HS-5 (cell line): ENCODE data around the gene CHI3L1.
A peak's percentile ranks its signal among the peaks of the same experiment; 100 is the strongest.

ENCODE experiments used
- DNase-seq: peaks from one replicate; pipeline ENCODE4 v3.0.0-alpha.2; 2012; ENCODE audit warnings: low read depth

The CHI3L1 gene

DNA sequence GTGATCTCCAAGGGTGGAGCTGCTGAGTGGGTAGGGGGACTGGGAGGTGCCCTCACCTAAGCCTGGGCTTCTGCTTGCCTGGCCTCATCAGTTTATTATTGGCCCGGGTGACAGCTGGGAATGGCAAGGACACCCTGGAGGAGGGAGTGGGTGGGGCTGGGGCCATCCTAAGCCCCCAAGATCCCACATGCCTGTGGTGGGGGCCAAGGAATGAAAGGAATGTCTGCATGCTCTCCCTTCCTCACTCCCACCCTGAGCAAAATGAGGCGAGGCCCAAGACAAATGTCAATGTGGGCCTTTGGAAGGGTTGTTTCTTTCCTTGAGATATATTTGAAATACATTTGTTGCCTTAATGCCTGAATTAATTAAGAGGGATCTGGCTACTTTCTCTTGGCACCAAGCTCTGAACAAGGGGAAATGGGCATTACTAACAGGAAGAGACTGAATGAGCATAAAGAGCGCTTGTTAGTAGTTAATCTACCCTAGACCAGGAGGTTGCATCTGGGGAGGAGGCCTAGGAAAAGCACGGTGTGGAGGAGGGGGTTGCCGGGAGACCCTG, 19.7 kb upstream of the CHI3L1 start:
- DNase-seq, result no peak

DNA sequence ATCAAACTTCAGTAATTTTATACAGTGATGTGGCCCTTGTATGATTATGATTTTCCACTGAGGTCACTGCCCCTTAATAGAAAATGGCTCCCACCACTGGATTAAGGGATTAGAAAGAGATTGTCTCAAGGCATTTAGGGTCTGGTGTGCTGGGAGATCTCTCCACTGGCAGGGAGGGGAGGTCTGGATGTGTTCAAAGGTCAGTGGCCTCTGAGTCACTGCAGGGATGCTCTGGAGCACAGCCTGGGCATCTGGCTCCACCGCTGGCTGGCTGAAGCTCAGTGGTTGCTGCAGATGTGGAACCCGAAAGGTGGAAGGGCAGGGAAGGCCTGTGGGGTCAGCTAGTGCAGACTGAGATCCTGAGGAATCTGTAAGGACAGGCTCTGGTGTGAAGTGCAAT, 18.3 kb upstream of the CHI3L1 start:
- DNase-seq, result no peak

DNA sequence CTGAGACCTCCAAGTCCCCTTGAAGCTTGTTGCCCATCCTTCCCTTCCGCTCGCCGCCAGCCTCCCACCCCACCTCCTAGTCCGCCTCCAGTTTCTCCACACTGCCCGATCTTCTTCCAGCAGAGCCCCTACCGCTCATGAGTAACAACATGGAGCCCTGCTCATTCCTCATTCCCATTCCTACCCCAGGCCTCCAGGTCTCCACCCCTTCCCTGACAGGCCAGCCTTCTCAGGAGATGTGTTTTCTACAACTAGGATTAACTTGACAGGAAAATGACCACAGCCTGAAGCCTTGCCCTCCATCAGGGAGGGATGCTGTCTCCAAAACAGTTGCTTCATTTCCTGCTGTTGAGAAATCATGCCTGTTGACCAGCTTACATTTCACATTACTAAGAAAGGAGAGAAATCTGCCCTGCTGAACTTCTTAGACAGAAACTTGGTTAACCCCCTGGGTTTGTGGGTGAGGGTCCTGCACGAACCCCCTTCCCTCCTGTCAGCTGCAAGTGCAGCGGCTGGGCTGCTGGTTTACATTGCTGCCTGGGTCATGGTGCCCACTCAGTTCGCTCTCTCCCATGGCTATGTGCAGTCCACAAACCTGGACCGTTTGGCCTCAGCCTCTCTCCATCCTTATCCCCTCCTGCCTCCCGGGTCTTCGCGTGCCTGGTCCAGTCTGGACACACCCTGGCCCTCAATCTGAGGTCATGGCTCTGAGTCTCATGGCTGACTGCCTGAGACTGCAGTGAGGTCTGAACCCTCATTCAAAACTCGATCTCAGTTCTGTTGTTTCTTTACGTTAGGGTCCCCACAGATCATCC, 16.1 kb upstream of the CHI3L1 start:
- DNase-seq, result peak; percentile 34

DNA sequence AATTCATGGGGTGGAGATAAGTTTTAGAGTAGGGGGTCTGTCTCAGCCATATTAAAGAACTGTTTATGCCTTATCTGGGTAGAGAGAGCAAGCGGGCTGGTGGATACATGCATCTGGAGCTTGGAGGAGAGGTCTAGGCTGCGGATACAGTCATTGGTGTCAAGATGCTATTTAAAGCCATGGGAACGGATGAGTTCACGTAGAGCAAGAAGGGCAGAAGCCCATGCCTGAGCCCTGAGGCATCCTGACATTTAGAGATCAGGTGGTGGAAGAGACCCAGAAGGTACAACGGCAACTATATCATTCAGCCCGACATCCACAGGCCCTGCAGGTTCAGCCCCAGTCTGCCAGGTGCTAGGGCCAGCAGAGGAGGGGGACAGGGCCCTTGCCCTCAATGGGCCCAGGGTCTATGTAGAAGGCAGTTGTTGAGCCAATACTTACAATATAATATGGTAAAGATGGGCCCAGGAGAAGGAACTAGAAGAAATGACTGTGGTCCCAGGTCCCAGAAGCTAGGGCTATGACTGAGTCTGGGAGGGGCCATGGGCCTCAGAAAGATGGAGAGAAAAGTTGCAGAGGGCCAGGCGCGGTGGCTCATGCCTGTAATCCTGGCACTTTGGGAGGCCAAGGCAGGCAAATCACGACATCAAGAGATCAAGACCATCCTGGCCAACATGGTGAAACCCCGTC, 15.2 kb upstream of the CHI3L1 start:
- no peak for DNase-seq

DNA sequence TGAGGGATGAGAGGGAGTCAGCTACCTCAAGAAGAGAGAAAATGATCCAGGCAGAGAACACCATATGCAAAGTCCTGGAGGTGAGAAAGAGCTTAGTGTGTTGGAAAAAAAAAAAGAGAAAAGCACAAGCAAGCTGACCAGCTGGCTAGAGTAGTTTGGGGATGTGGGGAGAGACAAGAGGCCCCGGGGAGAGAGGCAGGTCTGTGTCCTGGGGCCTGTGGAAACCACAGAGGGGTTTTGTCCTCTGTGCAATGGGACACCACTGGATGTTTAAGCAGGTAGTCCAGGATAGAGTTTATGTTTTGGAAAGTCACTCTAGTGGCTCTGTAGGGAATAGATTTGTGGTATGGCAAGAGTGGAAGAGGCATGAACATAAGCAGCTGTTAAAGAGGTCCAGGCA, 14.4 kb upstream of the CHI3L1 start:
- no peak for DNase-seq

DNA sequence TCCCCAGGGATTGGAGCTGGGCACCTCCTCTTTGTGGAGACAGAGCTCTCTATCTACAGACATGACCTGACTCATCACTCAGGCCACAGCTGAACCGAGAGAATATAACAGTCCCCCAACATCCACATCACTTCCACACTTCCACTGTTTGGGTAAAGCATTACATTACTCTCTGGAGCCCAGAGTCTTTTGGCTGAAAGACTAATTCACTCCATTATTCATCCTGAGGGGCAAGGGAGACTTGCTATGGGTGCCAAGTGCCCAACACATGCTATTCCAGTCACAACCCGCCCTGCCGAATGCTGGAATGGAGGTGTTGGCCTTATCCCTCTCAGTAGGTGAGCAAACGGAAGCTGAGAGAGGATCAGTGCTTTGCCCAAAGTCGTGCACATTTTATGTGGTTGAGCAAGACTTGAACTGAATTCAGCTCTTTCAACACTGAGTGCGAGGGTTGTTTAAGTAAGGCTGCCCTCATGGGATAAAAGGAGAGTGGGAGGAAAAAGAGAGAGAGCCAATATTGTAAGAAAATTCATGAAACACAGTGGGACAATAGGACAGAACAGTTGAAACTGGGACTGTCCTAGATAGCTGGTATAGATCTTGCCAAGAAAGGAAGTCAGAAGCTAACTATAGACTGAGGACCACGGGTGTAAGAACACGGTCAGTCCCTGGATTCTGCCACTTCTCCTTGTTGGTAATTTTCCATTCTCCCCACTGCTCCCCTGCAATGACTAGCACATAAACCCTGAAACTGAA, 13.5 kb upstream of the CHI3L1 start:
- no peak for DNase-seq

DNA sequence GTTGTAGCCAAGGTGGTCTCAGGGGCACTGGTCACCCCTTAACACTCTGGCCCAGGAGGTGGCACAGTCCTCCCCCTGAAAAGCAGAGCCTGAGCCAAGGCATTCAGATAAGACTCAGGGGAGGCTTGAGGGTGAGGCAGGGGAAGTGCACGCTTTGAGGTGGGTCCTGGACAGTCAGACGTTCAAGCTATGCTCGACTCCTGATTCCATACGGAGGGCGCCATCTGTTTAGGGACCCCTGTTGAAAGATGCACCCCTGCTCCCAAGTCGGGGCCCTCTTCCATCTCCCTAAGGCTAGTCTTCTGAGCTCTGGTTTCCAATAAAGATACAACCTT, 12.9 kb upstream of the CHI3L1 start:
- no peak for DNase-seq

DNA sequence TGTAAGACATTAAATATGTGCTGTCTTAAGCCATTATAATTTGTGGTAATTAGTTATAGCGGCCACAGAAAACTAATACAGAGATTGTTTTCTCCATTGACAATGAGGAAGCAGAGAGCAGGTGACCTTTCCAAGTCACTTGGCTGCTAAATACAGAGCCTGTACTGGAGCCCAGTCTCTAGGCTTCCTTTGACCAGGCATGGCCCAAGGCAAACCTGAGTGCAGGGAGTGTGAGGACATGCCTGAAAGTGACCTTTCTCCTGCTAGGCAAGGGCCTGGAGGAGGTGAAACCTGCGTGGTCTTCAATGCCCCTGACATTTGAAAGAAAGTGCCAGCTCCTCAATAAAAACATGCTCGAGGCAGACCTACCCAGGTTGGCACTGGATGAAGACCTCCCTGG, 12.5 kb upstream of the CHI3L1 start:
- DNase-seq, result no peak

DNA sequence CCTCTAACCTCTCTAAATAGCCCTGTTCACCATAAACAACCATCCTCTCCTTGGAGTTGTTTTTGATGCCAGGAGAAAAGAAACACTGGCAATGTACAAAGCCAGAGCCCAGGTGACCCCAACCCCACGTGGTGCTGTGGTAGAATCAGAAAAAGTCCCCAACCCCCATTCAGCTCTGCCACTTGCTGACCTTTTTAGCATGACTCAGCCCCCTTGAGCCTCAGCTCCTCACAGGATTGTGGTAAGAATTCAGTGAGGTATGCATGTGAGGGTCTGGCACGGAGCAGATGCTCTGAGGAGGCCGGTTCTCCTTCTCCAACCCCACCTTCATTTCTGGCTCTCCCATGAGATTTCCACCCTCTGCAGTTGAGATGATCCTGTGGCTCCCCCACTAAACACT, 11.1 kb upstream of the CHI3L1 start:
- DNase-seq, result peak; percentile 49

DNA sequence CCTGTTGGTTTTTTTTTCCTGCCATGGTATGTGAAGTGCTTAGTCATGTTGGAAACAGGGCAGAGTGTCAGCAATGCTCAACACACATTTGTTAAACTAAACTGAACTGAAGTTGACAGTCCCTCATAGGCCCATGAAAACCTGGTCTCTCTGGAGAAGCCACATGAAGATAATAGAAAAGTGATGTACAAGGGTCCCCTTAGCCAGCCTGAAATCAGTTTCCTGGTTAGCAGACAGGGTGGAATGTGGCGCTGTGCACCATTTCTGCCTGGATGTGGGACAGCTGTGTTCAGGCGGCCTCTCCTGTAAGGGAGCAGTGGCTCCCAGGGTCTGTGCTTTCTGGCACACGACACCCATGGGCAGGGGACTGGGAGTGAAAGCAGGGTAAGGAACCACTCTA, 9.9 kb upstream of the CHI3L1 start:
- no peak for DNase-seq

DNA sequence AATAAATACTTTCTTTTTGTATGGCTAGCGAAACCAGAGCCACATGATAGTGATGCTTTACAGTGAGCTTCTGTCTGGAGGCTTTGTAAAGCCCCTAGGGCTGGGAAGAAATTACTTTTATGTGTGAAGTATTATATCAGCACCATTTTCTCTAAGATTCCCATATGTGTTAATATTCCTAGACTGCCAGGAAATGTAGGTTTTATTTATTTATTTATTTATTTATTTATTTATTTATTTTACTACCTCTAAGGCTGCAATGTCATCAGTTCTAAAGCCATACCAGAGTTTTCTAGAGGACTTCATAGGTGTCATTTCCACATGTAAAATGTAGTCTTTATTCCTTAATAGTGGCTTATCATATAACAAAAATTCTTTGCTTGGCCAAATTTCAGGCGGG, 4.4 kb upstream of the CHI3L1 start:
- no peak for DNase-seq

DNA sequence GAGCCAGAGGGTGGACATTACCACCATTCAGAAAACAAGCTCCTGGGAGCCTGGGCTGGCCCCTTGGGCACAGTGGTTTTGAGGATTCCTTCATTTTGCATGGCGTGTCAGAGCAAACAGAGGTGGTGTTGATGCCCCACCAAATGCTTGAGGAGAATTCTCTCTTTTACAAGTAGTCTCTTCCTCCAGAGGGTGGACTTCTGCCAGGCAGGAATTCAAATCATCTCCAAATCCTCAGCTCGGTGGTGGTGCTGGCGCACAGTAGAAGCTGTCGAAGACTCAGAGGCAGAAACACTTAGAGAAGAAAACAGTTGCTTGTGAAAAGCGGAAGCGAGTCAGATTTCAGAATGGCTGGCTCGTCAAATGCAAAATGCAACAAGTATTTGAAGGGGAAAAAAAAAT, 3.4 kb upstream of the CHI3L1 start:
- no peak for DNase-seq

DNA sequence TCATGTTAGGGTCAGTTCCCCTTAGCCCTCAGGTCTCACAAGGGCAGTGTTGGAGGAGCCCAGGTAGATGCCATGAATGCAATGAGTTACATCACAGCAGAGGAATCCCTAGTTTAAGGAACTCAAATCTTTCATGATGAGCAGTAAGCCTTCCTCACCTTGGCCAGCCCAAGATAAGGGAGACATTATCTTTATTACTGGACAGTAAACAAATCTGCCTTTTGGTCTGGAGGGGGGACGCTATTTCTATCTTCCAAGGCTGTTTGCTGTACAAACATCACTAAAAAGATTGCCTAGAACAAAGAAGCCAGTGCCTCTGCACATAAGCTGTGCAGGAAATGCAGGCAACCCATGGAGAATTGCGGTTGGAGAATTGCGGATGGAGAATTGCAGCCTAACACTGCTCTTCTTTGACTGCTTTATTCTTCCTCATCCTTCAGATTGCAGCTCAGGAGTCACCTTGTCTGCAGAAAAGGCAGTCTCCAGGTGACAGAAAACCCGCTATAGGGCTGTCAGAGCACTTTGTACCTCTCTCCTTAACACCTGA, 2.3 kb upstream of the CHI3L1 start:
- no peak for DNase-seq

DNA sequence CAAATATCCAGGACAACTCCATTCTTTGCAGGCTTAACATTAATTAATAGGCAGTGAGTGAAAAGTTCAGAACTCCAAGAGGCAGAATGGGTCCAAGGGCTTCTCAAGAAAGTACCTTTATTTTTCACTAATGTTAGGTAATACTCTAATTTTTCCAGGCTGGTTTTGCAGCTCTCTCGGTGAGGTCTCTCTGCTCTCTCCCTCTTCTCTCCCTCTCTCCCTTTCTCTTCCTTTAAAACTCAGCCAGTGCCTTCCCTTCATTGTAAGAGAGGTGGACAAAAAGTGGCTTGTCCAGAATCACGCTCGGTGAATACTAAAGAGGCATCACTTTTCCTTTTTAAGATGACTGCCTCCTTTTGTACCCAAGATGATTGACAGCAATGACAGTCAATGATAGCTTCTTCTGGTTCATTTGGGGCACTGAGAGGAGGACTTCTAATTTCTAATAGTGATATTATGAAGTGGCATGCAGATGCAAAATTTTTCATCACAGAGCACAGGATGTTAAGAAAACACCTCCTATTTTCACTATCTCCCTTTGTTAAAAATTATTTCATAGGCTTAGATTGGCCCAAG, 1.3 kb upstream of the CHI3L1 start:
- DNase-seq, result no peak

DNA sequence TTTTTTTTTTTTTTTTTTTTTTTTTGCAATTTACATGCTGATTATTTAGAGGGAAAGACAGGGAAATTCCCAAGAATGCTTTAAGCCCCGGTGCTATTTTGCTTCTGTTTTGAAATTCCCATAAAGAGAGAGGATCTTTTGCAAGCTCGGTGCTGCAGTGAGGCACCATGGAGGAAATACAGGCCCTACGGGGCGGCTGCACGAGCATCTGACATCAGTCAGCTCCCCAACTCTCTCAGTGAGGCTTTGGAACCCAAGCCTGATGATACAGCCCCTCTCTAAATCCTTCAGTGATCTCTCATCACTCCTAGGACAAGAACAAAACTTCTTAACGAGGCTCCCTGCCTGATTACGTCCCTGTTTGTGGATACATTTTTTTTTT, 791 bp upstream of the CHI3L1 start:
- no peak for DNase-seq

DNA sequence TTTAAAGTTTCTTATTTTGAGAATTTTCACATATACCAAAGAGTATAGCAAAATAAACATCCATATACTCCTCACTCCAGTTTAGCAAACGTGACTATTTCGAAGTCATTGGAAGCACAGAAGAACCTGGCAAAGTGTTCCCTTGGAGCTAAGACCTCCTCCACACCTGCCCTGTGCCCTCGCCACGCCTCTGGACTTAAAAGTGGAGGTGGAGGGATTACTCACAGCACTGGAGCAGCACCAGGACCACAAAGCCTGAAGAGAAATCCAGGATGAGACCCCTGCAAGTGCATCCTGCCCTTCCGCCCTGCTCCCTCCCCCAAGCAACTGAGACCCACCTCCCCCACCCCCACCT, 436 bp downstream of the CHI3L1 start:
- DNase-seq, result no peak

DNA sequence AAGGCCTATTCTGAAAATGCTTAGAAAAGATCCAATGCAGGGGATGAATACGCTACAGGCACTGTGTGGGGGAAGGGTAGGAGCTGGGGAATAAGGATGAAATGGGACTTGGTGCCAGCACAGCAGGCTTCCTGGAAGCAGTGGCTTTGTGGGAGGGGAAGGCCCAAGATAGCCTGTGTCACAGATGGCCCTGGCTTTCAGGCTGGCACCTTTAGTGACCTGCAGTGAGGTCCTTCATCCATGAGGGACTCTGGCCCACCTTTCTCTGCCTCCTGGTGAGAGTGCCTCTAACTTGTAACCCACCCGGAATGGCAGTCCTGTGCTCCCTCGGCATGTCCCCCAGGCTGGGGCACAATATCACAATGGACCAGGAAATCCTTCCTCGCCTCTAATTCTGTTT, 919 bp downstream of the CHI3L1 start:
- no peak for DNase-seq

DNA sequence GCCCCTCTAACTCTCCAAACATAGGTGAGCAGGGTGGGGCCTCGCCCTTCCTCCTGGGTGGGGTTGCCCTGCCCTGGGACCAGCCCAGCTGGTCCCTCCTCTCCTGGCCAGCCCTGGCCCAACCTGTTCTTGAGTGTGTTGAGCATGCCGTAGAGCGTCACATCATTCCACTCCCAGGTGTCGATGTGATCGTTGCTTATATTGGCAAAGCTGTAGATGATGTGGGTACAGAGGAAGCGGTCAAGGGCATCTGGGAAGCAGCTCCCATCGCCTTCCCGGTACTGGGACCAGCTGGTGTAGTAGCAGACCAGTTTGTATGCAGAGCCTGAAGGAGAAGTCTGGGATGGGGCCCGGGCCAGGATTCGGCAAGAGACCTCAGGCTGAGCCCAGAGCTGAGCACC, 1.4 kb downstream of the CHI3L1 start:
- no peak for DNase-seq

DNA sequence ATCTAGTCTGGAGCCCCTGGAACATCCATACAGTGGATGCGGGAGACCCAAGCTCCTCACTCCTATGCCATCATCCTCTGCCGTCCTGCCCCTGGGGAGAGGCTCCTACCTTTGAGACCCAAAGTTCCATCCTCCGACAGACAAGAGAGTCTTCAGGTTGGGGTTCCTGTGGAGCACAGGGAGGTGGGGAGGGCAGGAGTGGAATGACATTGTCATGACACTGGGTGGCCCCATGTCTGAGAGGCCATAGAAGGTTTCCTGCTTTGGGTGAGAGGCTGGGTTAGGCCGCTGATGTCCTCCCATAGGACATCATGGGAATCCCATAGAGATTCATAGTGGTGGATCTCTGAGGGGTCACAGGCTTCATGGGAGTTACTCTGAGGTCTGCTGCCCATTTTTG, 2.0 kb downstream of the CHI3L1 start:
- DNase-seq, result no peak

DNA sequence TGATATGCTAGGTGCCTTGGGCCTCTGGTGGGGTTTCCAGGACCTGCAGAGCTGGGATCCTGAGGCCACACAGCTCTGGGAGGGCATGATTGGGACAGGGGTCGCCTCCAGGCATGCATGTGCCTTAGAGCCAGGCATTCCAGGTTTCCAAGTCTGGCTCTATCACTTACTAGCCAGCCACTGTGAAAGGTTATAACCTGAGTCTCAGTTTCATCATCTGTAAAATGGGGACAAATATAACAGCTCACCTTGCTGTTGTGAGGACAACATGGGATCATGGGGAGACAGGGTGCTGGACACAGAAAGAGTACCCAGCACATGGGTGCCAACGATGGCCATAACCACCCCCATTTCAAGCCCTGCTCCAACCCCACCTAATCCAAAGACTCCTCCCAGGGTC, 2.7 kb downstream of the CHI3L1 start:
- DNase-seq, result no peak

DNA sequence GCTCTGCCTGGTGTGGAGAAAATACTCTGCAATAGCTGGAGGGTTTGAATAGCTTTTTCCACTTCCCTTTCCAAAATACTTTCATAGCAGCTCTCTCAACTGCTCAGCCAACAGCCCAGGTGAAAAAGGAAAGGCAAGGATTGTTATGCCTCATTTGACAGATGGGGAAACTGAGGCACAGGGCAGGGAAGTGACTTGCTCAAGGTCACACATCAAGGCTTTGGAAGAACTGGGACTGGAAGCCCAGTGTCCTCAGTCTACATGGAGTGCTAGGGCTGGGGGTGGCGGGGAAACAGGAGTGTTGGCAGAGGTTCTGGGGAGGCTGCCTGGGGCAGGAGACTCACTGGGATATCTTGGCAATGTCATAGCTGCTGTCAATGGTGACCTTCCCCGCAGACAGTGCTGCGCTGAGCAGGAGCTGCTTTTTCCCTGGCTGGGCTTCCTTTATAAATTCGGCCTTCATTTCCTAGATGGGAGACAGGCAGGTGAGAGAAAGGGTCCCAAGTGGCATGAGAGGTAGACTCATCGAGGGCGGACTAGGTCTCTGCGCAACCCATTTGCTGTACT, 4.0 kb downstream of the CHI3L1 start:
- DNase-seq, result no peak
